Endothelial cell of umbilical vein (primary cell): Measurements from ENCODE around the gene PLAGL1.

Experiments used
- EZH2 ChIP-seq: IDR thresholded peaks from 2 replicates; pipeline ENCODE4 v1.6.1; 2012; ENCODE audit warnings: borderline replicate concordance, low read depth, mild to moderate bottlenecking, moderate library complexity, low read length, inconsistent platforms; ENCODE audit not compliant: severe bottlenecking
- JUN ChIP-seq: IDR thresholded peaks from 2 replicates; pipeline ENCODE4 v1.6.1; 2011; ENCODE audit warnings: borderline replicate concordance, low read depth; ENCODE audit not compliant: insufficient read length, insufficient read depth
- POLR2A ChIP-seq: IDR thresholded peaks from 2 replicates; pipeline ENCODE4 v1.6.1; 2012; ENCODE audit warnings: low read depth, mild to moderate bottlenecking, control low read depth, low read length
- TF ChIP-seq, protein P1 (sequence below), 2 donors: IDR thresholded peaks; 1 replicate in 1 of 2; 2 replicates in 1 of 2; pipeline ENCODE4 v1.5.1; 2011; ENCODE audit warnings: low read length in 2 of 2, mild to moderate bottlenecking in 2 of 2, moderate library complexity in 2 of 2, control low read depth in 1 of 2, inconsistent platforms in 1 of 2, low read depth in 1 of 2; ENCODE audit not compliant: insufficient read depth in 1 of 2; ENCODE audit errors: extremely low read depth in 1 of 2
- TF ChIP-seq, protein P2 (sequence below): IDR thresholded peaks from 2 replicates; pipeline ENCODE4 v1.6.1; 2011; ENCODE audit not compliant: insufficient read depth, insufficient read length

DNA sequence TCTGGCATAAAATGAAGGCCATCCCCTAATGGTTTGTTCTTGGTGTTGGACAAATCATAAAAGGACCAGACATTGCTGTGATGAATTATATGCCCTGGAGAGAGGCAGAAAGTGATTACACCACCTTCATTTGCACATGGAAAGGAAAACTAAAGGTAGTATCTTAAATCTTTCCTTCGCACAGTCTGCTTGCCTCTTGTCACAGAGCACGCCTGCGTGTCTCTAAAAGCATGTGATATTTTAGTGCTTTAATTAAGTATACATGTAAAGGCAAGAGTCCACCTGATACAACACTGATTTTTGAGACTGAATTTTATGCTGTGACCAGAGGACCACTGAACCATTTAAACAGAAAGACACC, 28.8 kb upstream of the PLAGL1 start:
- TF ChIP-seq, protein P1, sequence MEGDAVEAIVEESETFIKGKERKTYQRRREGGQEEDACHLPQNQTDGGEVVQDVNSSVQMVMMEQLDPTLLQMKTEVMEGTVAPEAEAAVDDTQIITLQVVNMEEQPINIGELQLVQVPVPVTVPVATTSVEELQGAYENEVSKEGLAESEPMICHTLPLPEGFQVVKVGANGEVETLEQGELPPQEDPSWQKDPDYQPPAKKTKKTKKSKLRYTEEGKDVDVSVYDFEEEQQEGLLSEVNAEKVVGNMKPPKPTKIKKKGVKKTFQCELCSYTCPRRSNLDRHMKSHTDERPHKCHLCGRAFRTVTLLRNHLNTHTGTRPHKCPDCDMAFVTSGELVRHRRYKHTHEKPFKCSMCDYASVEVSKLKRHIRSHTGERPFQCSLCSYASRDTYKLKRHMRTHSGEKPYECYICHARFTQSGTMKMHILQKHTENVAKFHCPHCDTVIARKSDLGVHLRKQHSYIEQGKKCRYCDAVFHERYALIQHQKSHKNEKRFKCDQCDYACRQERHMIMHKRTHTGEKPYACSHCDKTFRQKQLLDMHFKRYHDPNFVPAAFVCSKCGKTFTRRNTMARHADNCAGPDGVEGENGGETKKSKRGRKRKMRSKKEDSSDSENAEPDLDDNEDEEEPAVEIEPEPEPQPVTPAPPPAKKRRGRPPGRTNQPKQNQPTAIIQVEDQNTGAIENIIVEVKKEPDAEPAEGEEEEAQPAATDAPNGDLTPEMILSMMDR (IDR thresholded peaks at IDR 0.05; ENCODE audit: extremely low read depth in 1 of 2, insufficient read depth in 1 of 2, low read depth in 1 of 2, low read length in 2 of 2): no peak
- TF ChIP-seq EZH2 (no peak), POLR2A (no peak), JUN (no peak)
- TF ChIP-seq, protein P2, sequence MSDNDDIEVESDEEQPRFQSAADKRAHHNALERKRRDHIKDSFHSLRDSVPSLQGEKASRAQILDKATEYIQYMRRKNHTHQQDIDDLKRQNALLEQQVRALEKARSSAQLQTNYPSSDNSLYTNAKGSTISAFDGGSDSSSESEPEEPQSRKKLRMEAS: no peak
